ENCODE data around the gene DPP3.

The DPP3 gene

DNA sequence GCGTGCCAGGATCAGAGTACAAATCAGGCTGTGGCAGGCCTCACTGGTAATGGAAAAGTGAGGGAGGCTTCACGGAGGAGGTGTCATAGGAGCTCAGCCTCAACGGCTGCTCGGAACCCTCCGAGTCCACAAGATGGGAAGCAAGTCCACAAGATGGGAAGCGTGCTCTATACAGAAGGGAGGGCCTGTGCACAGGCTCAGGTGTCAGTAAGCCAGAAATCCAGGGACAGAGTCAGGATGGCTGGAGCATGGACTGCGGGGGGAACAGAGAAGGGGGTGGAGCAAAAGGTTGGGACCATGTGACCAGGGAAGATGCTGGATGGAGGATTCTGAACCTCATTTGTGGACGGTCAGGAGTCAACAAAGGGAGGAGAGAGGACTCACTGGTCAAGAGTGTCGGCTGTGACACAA lies 3.4 kb upstream of the DPP3 start:
- TF ChIP-seq, protein P1, sequence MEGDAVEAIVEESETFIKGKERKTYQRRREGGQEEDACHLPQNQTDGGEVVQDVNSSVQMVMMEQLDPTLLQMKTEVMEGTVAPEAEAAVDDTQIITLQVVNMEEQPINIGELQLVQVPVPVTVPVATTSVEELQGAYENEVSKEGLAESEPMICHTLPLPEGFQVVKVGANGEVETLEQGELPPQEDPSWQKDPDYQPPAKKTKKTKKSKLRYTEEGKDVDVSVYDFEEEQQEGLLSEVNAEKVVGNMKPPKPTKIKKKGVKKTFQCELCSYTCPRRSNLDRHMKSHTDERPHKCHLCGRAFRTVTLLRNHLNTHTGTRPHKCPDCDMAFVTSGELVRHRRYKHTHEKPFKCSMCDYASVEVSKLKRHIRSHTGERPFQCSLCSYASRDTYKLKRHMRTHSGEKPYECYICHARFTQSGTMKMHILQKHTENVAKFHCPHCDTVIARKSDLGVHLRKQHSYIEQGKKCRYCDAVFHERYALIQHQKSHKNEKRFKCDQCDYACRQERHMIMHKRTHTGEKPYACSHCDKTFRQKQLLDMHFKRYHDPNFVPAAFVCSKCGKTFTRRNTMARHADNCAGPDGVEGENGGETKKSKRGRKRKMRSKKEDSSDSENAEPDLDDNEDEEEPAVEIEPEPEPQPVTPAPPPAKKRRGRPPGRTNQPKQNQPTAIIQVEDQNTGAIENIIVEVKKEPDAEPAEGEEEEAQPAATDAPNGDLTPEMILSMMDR (IDR thresholded peaks at IDR 0.05; ENCODE audit: extremely low read depth, insufficient read depth, missing control alignments) = no peak
- in situ Hi-C loops (cut with MboI; ENCODE audit: low pct_unique_long_range_greater_than_20kb, low sequenced_read_pairs, unreplicated experiment) = loop anchor here (10.0 kb wide), 1 partner anchor 72 kb away; no protein-coding TSS in a partner anchor
- DNase-seq (ENCODE audit: low spot score) = no peak

DNA sequence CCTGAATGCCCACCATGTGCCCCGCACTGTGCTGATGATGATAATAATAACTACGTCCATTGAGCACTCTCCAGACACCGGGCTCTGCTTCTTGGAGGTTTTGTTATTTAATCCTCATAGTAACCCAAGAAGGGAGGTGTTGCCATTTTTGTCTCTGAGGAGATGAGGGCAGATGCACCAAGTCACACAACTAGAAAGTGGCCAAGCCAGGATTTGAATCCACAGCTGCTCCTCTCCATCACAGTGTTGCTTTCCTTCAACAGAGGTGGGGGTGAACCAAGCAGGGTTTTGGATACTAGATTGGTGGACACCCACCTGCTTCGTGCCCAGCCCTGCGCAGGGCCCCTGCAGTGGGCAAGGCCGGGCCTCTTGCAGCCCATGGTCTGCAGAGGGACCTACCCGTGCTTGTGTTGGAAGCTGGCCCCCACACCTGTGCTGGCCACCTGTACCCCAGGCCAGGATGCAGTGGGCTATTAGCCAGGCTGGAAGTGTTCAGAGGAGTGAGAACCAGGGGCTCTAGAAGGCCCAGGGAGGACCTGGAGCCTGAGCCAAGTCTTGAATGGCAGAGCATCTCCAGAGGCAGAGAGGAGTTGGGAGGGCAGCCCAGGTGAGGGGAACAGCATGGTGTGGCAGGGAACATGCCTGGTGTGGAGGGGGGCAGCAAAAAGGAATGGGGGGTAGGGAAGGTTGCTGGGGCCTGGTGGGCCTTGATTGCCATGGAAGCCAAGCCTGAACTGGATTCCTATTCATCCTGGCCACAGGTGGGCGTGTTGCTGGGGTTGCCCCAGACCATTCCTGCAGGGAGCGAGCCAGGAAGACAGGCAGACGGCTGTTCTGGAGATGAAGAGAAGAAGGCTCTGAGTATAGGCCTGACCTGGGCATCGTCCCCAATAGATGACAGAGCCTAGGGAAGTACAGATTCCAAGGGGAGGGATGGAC lies 2.7 kb upstream of the DPP3 start:
- no peak for DNase-seq (ENCODE audit: low spot score)
- in situ Hi-C loops (cut with MboI; ENCODE audit: low pct_unique_long_range_greater_than_20kb, low sequenced_read_pairs, unreplicated experiment) = loop anchor here (10.0 kb wide), 1 partner anchor 73 kb away; no protein-coding TSS in a partner anchor
- TF ChIP-seq, protein P1 (IDR thresholded peaks at IDR 0.05; ENCODE audit: extremely low read depth, insufficient read depth, missing control alignments) = no peak

DNA sequence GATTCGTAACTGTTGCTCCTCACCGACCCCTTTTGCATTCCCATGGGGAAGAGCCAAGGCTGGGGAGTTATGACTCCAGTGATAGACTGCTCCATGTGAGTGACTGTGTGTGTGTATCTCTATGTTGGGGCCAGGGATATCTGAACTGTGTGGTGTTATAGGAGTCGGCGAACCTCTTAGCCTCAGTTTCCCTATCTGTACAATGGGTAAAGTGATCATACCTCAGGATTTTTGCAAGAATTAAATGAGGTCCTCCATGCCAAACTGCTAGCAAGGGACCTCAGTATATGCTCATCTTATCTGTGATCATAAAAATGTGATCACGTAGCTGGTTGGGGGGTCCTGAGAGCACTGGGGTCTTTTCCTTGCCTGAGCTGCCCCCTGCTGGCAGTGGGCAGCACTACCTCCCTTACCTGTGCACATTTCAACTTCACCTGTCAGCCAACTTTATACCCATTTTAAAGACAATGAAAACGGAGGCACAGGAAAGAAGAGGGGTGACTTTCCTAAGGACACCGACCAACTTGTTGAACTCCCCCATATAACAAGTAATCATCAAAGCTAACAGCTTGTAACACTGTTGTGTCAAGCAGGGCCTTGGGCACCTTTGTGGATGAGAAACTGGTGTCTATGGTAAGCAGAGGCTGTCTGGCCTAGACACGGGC lies 1.4 kb upstream of the DPP3 start:
- in situ Hi-C loops (cut with MboI; ENCODE audit: low pct_unique_long_range_greater_than_20kb, low sequenced_read_pairs, unreplicated experiment) = loop anchor here (10.0 kb wide), 1 partner anchor 74 kb away; no protein-coding TSS in a partner anchor
- DNase-seq (ENCODE audit: low spot score) = peak; percentile 77
- TF ChIP-seq, protein P1 (IDR thresholded peaks at IDR 0.05; ENCODE audit: extremely low read depth, insufficient read depth, missing control alignments) = peak; percentile 86

DNA sequence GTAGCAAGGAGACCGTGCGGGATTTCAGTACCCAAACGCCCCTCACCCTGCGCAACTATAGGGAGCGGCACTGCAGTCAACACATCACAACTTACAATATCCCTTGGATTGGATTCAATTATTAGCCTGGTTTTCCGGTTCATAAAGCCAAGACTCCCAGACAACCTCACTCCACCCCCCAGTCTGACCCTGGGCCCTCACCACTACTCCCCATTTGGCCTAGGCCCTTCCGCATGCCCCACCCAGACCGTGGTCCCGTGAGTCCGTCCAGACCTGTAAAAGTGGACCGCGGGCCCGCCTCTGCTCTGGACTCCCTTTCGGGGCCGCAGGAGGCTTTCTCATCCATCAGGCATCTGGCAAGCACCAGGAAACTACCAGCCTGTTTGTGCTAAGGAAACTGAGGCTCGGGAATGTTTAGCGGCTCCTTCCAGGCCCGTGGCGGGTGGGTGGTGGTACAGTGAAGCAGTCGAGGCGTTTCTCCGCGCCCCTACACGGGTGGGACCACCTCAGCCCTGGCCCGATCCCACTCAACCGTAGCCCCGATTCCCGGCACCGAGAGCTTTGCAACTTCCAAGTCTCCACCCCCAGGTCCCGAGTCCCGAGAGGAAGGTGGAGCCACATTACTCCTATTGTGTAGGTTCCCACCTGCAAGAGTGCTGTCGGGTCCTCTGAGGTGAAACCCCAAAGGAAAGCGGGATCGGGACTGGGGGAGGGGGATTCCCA lies 679 bp upstream of the DPP3 start:
- in situ Hi-C loops (cut with MboI; ENCODE audit: low pct_unique_long_range_greater_than_20kb, low sequenced_read_pairs, unreplicated experiment) = loop anchor here (10.0 kb wide), 1 partner anchor 75 kb away; no protein-coding TSS in a partner anchor
- no peak for DNase-seq (ENCODE audit: low spot score)
- TF ChIP-seq, protein P1 (IDR thresholded peaks at IDR 0.05; ENCODE audit: extremely low read depth, insufficient read depth, missing control alignments) = no peak

DNA sequence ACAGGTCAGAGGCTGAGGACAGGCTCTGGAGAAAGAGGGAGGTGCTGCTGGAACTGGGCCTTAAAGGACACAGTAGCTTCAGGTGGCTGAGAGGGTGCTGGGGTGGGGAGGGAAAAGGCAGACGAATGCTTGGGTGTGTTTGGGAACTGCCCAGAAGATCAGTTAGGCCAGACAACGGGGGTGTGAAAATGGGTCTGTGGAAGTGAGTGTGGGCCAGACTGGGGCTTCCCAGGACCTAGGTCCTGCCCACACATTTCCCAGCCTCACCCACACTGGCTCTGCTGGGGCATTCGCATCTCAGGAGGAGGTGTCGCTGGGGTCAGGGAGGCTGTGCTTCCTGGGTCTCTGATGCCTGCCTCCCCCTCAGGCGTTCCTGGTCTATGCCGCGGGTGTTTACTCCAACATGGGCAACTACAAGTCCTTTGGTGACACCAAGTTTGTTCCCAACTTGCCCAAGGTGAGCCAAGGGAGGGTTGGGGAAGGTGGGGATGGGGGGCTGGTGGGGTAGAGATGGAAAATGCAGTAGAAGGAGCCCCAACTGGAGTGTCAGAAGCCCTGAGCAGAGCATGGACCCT lies 4.7 kb downstream of the DPP3 start:
- in situ Hi-C loops (cut with MboI; ENCODE audit: low pct_unique_long_range_greater_than_20kb, low sequenced_read_pairs, unreplicated experiment) = no loop called here
- TF ChIP-seq, protein P1 (IDR thresholded peaks at IDR 0.05; ENCODE audit: extremely low read depth, insufficient read depth, missing control alignments) = no peak

DNA sequence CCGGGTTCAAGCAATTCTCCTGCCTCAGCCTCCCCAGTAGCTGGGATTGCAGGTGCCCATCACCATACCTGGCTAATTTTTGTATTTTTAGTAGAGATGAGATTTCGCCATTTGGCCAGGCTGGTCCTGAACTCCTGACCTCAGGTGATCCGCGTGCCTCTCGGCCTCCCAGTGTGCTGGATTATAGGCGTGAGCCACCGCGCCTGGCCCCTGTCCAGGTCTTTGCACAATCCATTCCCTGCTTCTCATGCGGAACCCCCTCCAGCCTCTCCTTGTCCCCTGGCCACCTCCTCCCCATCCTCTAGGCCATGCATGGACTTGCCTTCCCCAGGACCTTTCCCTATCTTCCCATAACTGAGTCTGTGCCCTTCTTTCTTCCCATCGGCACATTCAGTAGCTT lies 8.7 kb downstream of the DPP3 start:
- TF ChIP-seq, protein P1 (IDR thresholded peaks at IDR 0.05; ENCODE audit: extremely low read depth, insufficient read depth, missing control alignments) = no peak
- in situ Hi-C loops (cut with MboI; ENCODE audit: low pct_unique_long_range_greater_than_20kb, low sequenced_read_pairs, unreplicated experiment) = no loop called here
- no peak for DNase-seq (ENCODE audit: low spot score)

More for the DNA sequence above, 4.7 kb downstream of the DPP3 start:
- no peak for DNase-seq (ENCODE audit: low spot score)
